Muscle layer of colon (tissue), 2 donors: Measurements from ENCODE around the gene ST6GAL1.
"Not testable (repeated sequence)": the region's sequence is repeated elsewhere in the genome, so short reads cannot be mapped to it uniquely, and the experiment has no call there.

Experiments
- H3K27ac ChIP-seq: one replicate; pipeline ENCODE4 v1.7.0; 2013; ENCODE audit warnings: low read depth, mild to moderate bottlenecking, low read length, moderate library complexity
- H3K27me3 ChIP-seq, 2 donors: one replicate each; pipeline ENCODE4 v1.7.0; 2013; ENCODE audit warnings: low read length in 2 of 2, mild to moderate bottlenecking in 2 of 2; ENCODE audit not compliant: insufficient read depth in 2 of 2, control insufficient read depth in 1 of 2
- H3K36me3 ChIP-seq: one replicate; pipeline ENCODE4 v1.7.0; 2013; ENCODE audit warnings: mild to moderate bottlenecking, low read length; ENCODE audit not compliant: insufficient read depth
- H3K4me1 ChIP-seq: one replicate; pipeline ENCODE4 v1.7.0; 2013; ENCODE audit warnings: mild to moderate bottlenecking, low read length; ENCODE audit not compliant: insufficient read depth
- H3K4me3 ChIP-seq, 2 donors: one replicate each; pipeline ENCODE4 v1.7.0; 2013; ENCODE audit warnings: low read length in 2 of 2, low read depth in 1 of 2, mild to moderate bottlenecking in 1 of 2, moderate library complexity in 1 of 2
- H3K9ac ChIP-seq: one replicate; pipeline ENCODE4 v1.7.0; 2013; ENCODE audit warnings: low read length
- H3K9me3 ChIP-seq: one replicate; pipeline ENCODE4 v1.7.0; 2013; ENCODE audit warnings: mild to moderate bottlenecking, low read length
- donor health status: abdominal sarcoma.
- donor health status: Adenocarcinoma of cecum.

The ST6GAL1 gene

DNA sequence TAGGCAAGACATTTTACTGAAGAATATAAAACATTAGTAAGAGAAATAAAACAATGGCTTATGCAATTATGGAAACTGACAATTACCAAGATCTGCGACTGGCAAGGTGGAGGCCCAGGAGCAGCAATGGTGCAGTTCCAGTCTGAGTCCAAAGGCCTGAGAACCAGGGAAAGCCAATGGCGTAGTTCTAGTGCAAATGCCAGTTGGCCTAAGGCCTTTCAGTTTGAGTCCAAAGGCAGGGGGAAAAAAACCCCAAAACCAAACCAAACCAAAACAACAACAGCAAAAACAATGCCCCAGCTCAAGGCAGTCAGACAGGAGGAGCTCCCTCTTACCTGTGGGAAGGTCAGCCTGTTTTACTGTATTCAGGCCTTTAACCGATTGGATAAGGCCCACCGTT lies 72.6 kb downstream of the ST6GAL1 start:
- Histone ChIP-seq H3K9me3 (no peaks in the 10 kb centered on the region), H3K36me3 (no peaks in the 10 kb centered on the region), H3K27ac (no peak overlapping the region), H3K9ac (no peak overlapping the region), H3K27me3 (no peaks in the 10 kb centered on the region), H3K4me3 (no peak overlapping the region), H3K4me1 (no peaks in the 10 kb centered on the region)

DNA sequence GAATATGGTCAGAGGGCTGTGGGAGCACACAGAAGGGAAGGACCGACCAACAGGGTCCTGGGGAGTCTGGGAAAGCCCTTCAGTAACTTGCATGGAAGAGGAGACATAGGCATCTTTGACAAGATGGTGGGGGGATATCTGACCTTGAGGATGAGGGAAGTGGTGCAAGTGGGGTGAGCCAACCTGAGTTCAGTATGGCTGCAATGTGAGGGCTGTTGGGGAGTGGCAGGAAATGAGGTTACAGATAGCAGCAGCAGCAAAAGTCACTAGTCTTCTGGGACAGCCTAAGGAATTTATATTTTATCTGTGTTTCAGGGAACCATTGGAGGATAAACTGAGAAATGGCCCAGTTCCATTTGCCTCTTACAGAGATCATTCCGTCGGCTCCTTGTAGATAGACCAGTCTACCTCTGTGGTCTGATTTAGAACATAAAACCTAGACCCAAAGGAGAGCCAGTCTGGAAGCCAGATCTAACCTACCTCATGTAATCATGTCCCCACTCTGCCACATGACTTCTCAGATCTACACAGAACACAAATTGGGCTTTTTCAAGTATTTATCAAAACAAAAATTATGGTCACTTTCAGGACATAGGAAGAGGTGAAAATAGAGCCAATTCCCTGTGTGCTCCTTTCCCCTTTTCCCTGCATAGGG lies 75.6 kb downstream of the ST6GAL1 start:
- H3K27me3 ChIP-seq = no peaks in the 10 kb centered on the region
- no peak overlapping the region for H3K27ac ChIP-seq
- H3K9ac ChIP-seq = no peak overlapping the region
- H3K4me1 ChIP-seq = no peaks in the 10 kb centered on the region
- no peaks in the 10 kb centered on the region for H3K9me3 ChIP-seq
- H3K4me3 ChIP-seq = no peak overlapping the region
- no peaks in the 10 kb centered on the region for H3K36me3 ChIP-seq

DNA sequence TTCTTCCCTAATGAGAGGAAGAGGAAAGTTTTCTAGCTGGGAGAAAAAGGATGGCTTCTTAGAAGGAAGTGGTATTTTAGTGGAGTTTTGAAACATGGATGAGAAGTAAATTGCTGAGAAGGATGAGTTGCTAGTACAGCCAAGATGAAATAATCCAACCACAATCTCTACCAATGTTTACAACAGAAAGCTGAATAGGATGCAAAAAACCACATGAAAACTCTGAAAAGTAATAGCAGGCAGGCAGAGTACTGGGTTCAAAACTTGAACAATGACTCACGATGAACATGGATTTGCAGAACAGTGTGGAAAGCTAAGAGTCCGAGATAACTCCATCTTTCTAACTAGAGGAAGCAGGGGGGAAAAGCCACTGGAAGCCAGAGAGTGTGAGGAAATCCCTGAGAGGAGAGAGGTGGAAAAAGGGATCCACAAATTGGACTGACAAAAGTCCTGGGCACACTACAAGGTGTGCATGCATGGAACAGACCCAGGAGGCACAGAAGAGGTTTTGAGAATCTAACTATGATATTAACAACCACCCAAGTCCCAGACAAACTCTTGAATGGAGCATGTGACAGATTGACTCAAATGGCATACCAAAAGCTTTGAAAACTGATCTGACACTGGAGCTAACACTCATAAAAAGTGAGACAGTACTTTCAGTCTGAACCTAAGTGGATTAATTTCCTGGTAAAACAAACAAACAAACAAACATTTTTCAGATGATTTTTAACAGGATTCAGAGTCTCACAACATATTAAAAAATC lies 76.7 kb downstream of the ST6GAL1 start:
- no peak overlapping the region for H3K4me3 ChIP-seq
- H3K9ac ChIP-seq = no peak overlapping the region
- H3K9me3 ChIP-seq = no peaks in the 10 kb centered on the region
- no peaks in the 10 kb centered on the region for H3K27me3 ChIP-seq
- H3K4me1 ChIP-seq = no peaks in the 10 kb centered on the region
- no peak overlapping the region for H3K27ac ChIP-seq
- H3K36me3 ChIP-seq = no peaks in the 10 kb centered on the region

DNA sequence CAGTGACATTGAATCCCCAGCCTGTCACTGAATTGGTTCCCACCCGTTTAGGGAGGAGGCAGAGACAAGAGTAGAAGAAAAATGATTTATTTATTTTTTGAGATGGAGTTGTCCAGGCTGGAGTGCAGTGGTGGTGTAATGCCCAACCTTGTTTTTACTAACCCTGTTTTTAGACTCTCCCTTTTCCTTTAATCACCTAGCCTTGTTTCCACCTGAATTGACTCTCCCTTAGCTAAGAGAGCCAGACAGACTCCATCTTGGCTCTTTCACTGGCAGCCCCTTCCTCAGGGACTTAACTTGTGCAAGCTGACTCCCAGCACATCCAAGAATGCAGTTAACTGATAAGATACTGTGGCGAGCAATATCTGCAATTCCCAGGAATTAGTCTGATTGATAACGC lies 80.1 kb downstream of the ST6GAL1 start:
- H3K27ac ChIP-seq = not testable (repeated sequence)

DNA sequence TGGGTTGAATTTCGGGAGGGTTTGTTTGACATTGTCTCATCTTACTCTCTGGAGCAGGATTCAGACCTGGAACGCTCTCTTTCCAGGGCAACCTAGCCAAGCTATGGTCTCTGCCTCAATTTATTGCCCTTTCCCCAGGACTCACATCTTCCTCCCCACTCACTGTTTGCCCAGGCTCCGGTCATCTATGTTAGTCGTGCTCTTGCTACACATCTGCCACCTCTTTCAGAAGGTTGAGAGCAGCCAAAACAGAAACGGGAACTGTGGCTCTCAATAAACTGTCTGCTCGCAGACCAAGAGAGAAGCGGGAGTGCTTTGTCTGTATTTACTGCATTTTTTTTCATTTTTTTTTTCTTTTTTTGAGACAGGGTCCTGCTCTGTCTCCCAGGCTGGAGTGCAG lies 81.6 kb downstream of the ST6GAL1 start:
- H3K36me3 ChIP-seq = no peaks in the 10 kb centered on the region
- H3K9ac ChIP-seq = no peak overlapping the region
- H3K27ac ChIP-seq = no peak overlapping the region
- no peaks in the 10 kb centered on the region for H3K9me3 ChIP-seq
- no peaks in the 10 kb centered on the region for H3K27me3 ChIP-seq
- H3K4me3 ChIP-seq = no peak overlapping the region
- peaks cover 3% of the 10 kb centered on the region for H3K4me1 ChIP-seq

More for the DNA sequence above, 80.1 kb downstream of the ST6GAL1 start:
- not testable (repeated sequence) for H3K4me3 ChIP-seq, H3K9me3 ChIP-seq, H3K27me3 ChIP-seq, H3K4me1 ChIP-seq, H3K9ac ChIP-seq, H3K36me3 ChIP-seq

DNA sequence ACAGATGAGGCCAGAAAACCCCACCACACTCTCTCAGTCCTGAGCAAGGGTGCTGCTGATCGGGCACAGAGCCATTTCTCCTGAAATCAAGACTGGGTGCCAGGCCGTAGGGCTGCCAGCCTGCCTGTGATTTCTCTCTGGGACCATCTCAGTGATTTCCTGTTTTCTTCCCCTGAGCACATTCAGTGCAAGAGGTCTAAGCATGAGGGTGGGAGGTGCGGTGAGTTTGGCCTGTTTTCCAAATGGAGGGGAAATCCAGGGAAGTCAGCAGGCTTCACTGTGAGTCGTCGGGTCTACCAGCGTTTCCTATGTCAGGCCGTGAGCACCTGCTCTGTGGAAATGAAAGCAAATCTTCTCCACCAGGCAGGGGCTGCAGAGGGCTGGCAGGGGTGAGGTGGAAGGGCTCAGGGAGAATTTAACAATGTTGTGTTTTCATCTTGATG lies 82.3 kb downstream of the ST6GAL1 start:
- Histone ChIP-seq H3K9ac (no peak overlapping the region), H3K27me3 (no peaks in the 10 kb centered on the region), H3K9me3 (no peaks in the 10 kb centered on the region), H3K4me3 (no peak overlapping the region), H3K27ac (no peak overlapping the region), H3K36me3 (no peaks in the 10 kb centered on the region), H3K4me1 (peaks cover 3% of the 10 kb centered on the region)

DNA sequence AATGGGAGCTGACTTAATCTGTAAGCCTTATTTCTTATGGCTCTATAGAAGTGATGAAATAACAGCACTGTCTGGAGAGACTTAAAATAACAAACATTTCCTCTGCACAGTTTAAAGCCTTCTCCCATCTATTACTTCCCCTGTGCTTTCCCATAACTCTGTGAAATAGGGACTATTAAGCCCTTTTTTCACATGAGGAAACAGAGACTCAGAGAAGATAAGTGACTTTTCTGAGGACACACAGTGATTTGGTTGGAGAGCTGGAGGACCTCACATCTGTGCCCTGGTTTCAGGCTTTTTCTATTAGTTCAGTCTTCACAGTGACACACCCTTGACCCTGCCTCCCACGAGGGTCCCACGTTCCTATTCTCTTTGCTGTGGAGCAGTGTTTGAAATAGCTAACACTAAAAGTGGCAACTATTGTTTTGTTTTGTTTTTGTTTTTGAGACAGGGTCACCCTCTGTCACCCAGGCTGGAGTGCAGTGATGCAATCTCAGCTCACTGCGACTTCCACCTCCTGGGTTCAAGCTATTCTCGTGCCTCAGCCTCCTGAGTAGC lies 82.9 kb downstream of the ST6GAL1 start:
- H3K36me3 ChIP-seq = no peaks in the 10 kb centered on the region
- no peaks in the 10 kb centered on the region for H3K9me3 ChIP-seq
- no peak overlapping the region for H3K9ac ChIP-seq
- no peak overlapping the region for H3K27ac ChIP-seq
- H3K4me3 ChIP-seq = no peak overlapping the region
- H3K4me1 ChIP-seq = peaks cover 3% of the 10 kb centered on the region
- no peaks in the 10 kb centered on the region for H3K27me3 ChIP-seq

DNA sequence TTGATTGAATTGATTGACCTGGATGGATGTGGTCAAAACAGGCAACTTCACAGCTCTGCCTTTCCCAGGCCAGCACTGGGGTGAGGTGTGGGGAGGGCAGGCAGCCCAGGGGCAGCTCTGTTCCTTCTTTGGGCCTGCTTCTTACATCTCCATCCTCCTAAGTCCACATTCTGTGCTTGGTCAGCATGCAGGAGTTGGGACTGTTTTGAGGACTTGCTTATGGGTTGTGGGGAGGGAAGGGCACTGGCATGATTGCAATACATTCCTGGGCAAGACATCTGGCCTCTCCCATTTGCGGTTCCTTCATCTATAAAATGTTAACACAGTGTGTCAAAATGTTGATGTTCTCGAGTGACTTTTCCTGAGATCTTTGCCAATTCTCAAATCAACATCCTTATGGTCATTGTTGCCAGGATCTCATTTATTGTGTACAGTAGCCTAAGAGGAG lies 84.1 kb downstream of the ST6GAL1 start:
- H3K4me1 ChIP-seq = peaks cover 3% of the 10 kb centered on the region

DNA sequence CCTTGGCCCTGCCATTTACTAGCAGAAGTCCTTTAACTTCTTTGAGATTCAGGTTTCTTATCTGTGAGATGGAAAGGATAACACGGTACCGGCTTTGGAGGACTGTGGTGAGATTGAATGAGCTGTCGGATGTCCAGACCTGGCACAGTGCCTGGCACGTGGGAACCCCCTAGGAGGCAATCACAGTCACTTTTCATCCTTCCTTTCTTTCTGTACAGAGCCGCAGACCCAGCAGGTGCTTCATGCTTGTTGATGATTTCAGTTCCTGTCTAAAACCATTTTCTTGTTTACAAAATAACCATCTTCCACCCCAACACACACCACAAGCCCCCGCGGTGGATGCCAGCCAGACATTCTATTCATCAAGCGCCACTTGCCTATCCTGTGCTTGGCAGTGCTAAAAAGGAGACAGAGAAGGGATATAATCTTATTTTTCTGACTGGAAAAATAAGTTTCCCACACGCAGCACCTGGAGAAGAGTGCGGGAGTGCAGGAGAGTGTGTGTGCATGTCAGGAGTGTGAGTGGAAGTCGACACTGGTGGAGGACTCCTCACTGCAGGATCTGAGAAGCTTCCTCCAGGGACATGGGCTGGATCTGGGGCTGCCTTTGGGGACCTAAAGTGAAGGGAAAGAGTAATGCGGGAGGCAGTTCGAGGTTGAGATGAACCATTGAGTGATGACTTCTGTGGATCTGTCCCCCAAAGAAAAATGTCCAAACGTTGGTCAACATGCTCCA lies 85.7 kb downstream of the ST6GAL1 start:
- Histone ChIP-seq H3K27me3 (no peaks in the 10 kb centered on the region), H3K36me3 (no peaks in the 10 kb centered on the region), H3K9ac (no peak overlapping the region), H3K4me1 (peaks cover 3% of the 10 kb centered on the region), H3K9me3 (no peaks in the 10 kb centered on the region), H3K27ac (no peak overlapping the region), H3K4me3 (no peak overlapping the region)

More for the DNA sequence above, 84.1 kb downstream of the ST6GAL1 start:
- Histone ChIP-seq H3K4me3 (no peak overlapping the region), H3K27me3 (no peaks in the 10 kb centered on the region), H3K36me3 (no peaks in the 10 kb centered on the region), H3K9me3 (no peaks in the 10 kb centered on the region), H3K27ac (no peak overlapping the region), H3K9ac (no peak overlapping the region)

DNA sequence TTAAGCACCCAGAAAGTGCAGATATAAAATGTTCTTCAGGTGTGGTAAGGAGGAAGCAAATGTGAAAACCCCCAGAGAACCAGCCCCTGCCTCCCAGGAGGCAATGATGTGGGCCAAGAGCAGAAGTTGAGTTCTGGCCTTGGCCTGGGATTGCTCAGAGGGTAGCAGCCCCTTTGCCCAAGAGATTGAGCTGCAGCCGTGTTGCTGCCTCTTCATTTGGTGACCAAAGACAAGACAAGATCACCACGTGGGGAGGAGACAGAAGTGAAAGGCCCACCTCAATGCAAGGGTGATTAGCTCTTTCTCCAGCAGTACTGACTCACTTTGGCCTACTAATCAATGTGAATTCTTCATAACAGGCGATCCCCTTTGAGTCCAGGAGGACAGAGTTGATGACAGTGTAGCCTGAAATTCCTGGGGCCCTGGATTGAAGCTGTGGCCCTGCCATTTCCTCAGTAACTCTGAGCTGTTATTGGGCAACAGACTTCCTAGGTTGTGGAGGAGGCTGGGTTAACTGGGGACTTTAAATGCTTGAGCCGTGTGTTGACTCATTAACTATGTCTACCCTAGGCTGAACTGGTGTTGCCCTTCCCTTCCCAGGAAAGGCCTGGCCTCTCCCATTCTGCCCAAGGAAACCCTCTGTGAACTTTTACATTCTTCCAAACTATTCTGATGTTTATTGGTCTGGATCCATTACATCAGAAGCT lies 86.5 kb downstream of the ST6GAL1 start:
- no peaks in the 10 kb centered on the region for H3K9me3 ChIP-seq
- no peaks in the 10 kb centered on the region for H3K27me3 ChIP-seq
- no peak overlapping the region for H3K9ac ChIP-seq
- no peaks in the 10 kb centered on the region for H3K36me3 ChIP-seq
- H3K4me3 ChIP-seq = no peak overlapping the region
- peaks cover 3% of the 10 kb centered on the region for H3K4me1 ChIP-seq
- H3K27ac ChIP-seq = no peak overlapping the region
